Urinary bladder (tissue), 4 donors: ENCODE data around the gene FAM124B. TPM values are rescaled to one million over a fixed set of nuclear protein-coding genes. Genes with fewer than 3 reads are reported as not detected.
"Not testable (repeated sequence)": the region's sequence is repeated elsewhere in the genome, so short reads cannot be mapped to it uniquely, and the experiment has no call there.

ENCODE experiments used
- DNase-seq: peaks from one replicate; pipeline ENCODE4 v3.0.0-alpha.2; 2015; ENCODE audit errors: extremely low spot score
- H3K27ac ChIP-seq: one replicate; pipeline ENCODE4 v1.5.1; 2013; ENCODE audit warnings: low read depth, mild to moderate bottlenecking, moderate library complexity
- H3K36me3 ChIP-seq: one replicate; pipeline ENCODE4 v1.6.1; 2013; ENCODE audit warnings: mild to moderate bottlenecking, moderate library complexity; ENCODE audit not compliant: insufficient read depth
- H3K4me1 ChIP-seq: one replicate; pipeline ENCODE4 v1.6.1; 2013; ENCODE audit warnings: mild to moderate bottlenecking, moderate library complexity; ENCODE audit not compliant: insufficient read depth
- H3K4me3 ChIP-seq: one replicate; pipeline ENCODE4 v1.5.1; 2013; ENCODE audit warnings: low read depth, low read length
- WGBS: extraction: QIAGEN DNeasy Blood & Tissue Kit; methylation state at CpG from one replicate; pipeline ENCODE4 v1.1.7; 2013; 5-methylcytosine and 5-hydroxymethylcytosine counted together
- polyA plus RNA-seq: library from polyadenylated mRNA; stranded (reverse); fragments of 200-250 nt; gene quantifications from one replicate; pipeline ENCODE4 v1.2.3, GENCODE V29; 2013
- total RNA-seq: library from RNA; depleted of rRNA; stranded (reverse); fragments of >200 nt; gene quantifications from one replicate; pipeline ENCODE4 v1.2.3, GENCODE V29; 2014
- donor health status: healthy with polysubstance abuse.
- donor health status: healthy.

Gene FAM124B
- total and polyA plus RNA-seq, 2 donors, result 4.0 to 13.1 TPM

- WGBS, result 93% methylated on average over 4 of the region's 4 CpGs
- no peaks in the 10 kb centered on the region for H3K4me1 ChIP-seq
- H3K27ac ChIP-seq, result no peak overlapping the region
- H3K36me3 ChIP-seq, result no peaks in the 10 kb centered on the region
- DNase-seq, result no peak
- no peak overlapping the region for H3K4me3 ChIP-seq
Measured at GRCh38 chr2:224405841-224406370, 4.0 kb upstream of the FAM124B start.

- Histone ChIP-seq H3K27ac (no peak overlapping the region), H3K4me1 (no peaks in the 10 kb centered on the region), H3K36me3 (no peaks in the 10 kb centered on the region), H3K4me3 (no peak overlapping the region)
- 76% methylated on average over 3 of the region's 3 CpGs for WGBS
- DNase-seq, result no peak
Measured at GRCh38 chr2:224405412-224405811, 3.5 kb upstream of the FAM124B start.

GRCh38 chr2:224404796-224405195 is 2.9 kb upstream of the FAM124B start:
- Histone ChIP-seq H3K4me1 (no peaks in the 10 kb centered on the region), H3K36me3 (no peaks in the 10 kb centered on the region), H3K27ac (no peak overlapping the region), H3K4me3 (no peak overlapping the region)
- no peak for DNase-seq
- 81% methylated on average over 5 of the region's 5 CpGs for WGBS

GRCh38 chr2:224403657-224404056 is 1.8 kb upstream of the FAM124B start:
- Histone ChIP-seq H3K36me3 (no peaks in the 10 kb centered on the region), H3K27ac (no peak overlapping the region), H3K4me1 (no peaks in the 10 kb centered on the region), H3K4me3 (no peak overlapping the region)
- 98% methylated on average over 2 of the region's 2 CpGs for WGBS
- no peak for DNase-seq

GRCh38 chr2:224400886-224401632 is 848 bp downstream of the FAM124B start:
- WGBS, result 78% methylated on average over 22 of the region's 22 CpGs
- peak overlapping the region; percentile 21 for H3K4me3 ChIP-seq
- no peaks in the 10 kb centered on the region for H3K36me3 ChIP-seq
- no peak for DNase-seq
- no peaks in the 10 kb centered on the region for H3K4me1 ChIP-seq
- H3K27ac ChIP-seq, result no peak overlapping the region

- Histone ChIP-seq H3K36me3 (no peaks in the 10 kb centered on the region), H3K4me3 (peak overlapping the region; percentile 21), H3K4me1 (no peaks in the 10 kb centered on the region), H3K27ac (no peak overlapping the region)
- 77% methylated on average over 8 of the region's 8 CpGs for WGBS
- no peak for DNase-seq
Measured at GRCh38 chr2:224400174-224400810, 1.6 kb downstream of the FAM124B start.

GRCh38 chr2:224398289-224398688 is 3.6 kb downstream of the FAM124B start:
- no peak overlapping the region for H3K4me3 ChIP-seq
- no peaks in the 10 kb centered on the region for H3K36me3 ChIP-seq
- H3K4me1 ChIP-seq, result no peaks in the 10 kb centered on the region
- no peak for DNase-seq
- no peak overlapping the region for H3K27ac ChIP-seq
- WGBS, result 90% methylated on average over 3 of the region's 3 CpGs

GRCh38 chr2:224397100-224397499 is 4.8 kb downstream of the FAM124B start:
- WGBS, result 95% methylated on average over 5 of the region's 5 CpGs

GRCh38 chr2:224395620-224396390 is 6.1 kb downstream of the FAM124B start:
- Histone ChIP-seq H3K4me3 (no peak overlapping the region), H3K4me1 (no peaks in the 10 kb centered on the region), H3K36me3 (no peaks in the 10 kb centered on the region), H3K27ac (no peak overlapping the region)
- DNase-seq, result no peak
- WGBS, result 90% methylated on average over 9 of the region's 9 CpGs

More at GRCh38 chr2:224397100-224397499, 4.8 kb downstream of the FAM124B start:
- H3K4me3 ChIP-seq, H3K36me3 ChIP-seq, H3K4me1 ChIP-seq, DNase-seq, H3K27ac ChIP-seq: not testable (repeated sequence)

GRCh38 chr2:224393157-224393872 is 8.6 kb downstream of the FAM124B start:
- 96% methylated on average over 3 of the region's 3 CpGs for WGBS
- Histone ChIP-seq H3K27ac (no peak overlapping the region), H3K36me3 (no peaks in the 10 kb centered on the region), H3K4me3 (no peak overlapping the region), H3K4me1 (no peaks in the 10 kb centered on the region)
- DNase-seq, result no peak

GRCh38 chr2:224392545-224392944 is 9.4 kb downstream of the FAM124B start:
- H3K36me3 ChIP-seq, result no peaks in the 10 kb centered on the region
- H3K4me3 ChIP-seq, result no peak overlapping the region
- 66% methylated on average over 4 of the region's 4 CpGs for WGBS
- no peaks in the 10 kb centered on the region for H3K4me1 ChIP-seq
- no peak for DNase-seq
- H3K27ac ChIP-seq, result no peak overlapping the region

GRCh38 chr2:224389317-224389716 is 12.6 kb downstream of the FAM124B start:
- no peak for DNase-seq
- Histone ChIP-seq H3K4me3 (no peak overlapping the region), H3K27ac (no peak overlapping the region), H3K36me3 (no peaks in the 10 kb centered on the region), H3K4me1 (no peaks in the 10 kb centered on the region)
- WGBS, result 80% methylated on average over 5 of the region's 5 CpGs

GRCh38 chr2:224386876-224387275 is 15.0 kb downstream of the FAM124B start:
- no peak for DNase-seq
- no peaks in the 10 kb centered on the region for H3K36me3 ChIP-seq
- WGBS, result 84% methylated on average over 2 of the region's 2 CpGs
- H3K4me1 ChIP-seq, result no peaks in the 10 kb centered on the region
- H3K27ac ChIP-seq, result no peak overlapping the region
- no peak overlapping the region for H3K4me3 ChIP-seq
